Activated gamma-delta T cell (primary cell): ENCODE measurements around the gene PDLIM1.
A peak's percentile ranks its signal among the peaks of the same experiment; 100 is the strongest.
"Not testable (repeated sequence)": the region's sequence is repeated elsewhere in the genome, so short reads cannot be mapped to it uniquely, and the experiment has no call there.

Experiments used
- DNase-seq: peaks from one replicate; lab custom pipeline; 2025; lab: John Stamatoyannopoulos, UW

The PDLIM1 gene

DNA sequence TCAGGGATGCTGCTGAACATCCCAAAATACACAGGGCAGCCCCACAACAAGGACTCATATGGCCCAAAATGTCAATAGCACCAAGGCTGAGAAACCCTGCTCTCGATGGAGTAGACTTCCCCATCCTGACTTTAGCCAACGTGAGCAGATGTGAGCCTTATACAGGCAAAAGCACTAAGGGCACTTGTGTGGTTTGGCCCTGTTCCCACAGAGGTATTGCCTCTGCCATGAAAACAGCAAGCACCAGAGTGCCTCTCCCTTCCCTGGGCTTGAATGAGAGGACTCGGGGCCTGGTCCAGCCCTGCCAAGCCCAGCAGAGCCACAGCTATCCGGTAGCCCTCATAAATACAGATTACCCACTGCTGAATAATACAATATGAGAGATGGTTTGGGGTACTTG, 49.3 kb downstream of the PDLIM1 start:
- no peak for DNase-seq

DNA sequence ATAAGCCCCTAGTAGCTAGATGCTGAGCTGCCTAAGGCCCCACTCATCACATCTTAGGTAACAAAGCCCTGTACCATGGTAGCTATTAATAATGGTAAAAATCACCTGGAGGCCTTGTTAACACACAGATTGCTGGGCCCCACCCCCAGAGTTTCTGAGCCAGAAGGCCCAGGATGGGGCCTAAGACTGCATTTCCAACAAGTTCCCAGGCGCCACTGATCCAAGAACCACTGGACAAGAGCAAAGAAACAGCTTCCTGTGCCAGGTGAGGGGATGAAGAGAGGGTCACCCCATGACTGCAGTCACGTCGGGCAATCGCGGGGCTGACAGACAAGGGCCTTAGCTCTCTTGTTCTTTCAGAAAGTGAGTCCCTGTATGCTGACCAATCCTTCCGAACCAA, 50.0 kb downstream of the PDLIM1 start:
- no peak for DNase-seq

DNA sequence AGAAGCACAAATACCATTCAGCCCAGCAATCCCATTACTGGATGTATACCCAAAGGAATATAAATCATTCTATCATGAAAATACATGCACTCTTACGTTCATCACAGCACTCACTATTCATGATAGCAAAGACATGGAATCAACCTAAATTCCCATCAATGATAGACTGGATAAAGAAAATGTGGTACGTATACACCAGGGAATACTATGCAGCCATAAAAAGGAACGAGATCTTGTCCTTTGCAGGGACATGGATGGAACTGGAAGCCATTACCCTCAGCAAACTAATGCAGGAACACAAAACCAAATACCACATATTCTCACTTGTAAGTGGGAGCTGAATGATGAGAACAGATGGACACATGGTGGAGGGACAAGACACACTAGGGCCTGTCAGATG, 50.7 kb downstream of the PDLIM1 start:
- DNase-seq, result not testable (repeated sequence)

DNA sequence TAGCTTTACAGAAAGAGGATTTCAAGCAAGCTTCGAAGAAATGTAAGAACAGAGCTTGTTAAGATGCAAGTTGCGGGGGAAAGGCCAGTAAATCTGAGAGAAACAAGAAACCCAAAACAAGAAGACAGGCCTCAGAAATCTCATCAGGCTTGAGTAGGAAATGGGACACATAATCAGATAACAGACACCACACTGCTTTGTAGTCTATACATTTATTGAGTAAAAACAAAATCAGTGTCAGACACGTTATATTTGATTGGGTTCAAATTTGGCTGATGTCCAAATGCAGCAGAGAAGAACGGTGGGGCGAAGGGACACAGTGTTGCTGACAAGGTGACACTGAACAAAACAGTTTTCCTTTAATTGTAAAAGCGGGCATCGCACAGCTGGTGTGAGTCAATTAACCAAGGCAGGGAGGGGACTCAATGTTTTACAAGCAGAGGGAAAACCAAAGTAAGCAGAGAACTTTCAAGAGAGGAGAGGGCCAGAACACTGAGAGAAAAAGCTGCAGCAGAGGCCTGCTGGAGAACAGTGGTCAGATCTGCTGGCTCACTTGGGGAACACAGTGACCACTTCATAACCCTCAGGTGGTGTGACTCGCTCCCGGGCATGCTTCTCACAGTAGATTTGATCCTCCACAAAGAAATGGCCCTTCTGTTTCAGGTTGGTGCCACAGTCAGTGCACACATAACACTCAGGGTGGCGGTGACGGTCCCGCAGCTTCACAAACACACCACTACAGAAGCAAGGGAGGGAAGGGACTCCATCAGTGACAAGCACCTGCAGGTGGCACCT, 53.2 kb downstream of the PDLIM1 start:
- no peak for DNase-seq

DNA sequence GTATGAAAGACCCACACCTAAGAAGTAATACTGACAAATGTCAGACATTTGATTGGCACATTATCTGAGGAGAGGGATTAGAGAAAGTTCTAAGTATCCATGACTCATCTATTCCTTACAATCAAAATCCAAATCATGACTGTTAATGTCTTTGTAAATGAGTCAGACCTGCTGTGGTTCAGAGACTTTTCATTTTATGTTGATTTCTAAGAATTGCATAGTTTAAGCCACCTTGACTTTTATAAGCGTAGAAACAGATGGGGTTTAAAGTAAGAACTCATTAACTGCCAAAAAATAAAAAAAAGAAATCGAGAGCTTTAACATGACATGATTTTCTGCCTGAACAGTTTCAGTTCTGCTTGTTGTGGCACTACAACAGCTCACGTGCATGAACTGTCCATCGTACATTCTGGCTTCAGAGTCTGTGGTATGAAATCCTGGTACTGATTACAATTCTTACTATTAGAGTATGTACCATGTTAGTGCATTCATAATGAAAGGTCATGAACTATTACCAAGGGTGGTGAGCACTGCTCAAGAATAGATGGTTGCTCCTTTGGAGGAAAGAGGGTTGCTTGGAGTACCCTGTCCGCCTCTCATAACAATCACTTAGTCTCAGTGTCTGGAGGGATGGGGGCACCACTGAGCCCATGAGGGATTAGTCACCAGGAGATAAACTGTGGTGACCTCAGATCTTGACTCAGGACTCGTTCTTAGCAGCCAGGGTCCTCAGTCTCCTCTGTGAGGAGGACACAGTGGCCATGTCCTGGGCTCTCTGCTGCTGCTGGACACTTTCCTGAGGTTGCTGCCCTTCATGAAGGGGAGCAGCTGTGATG, 54.5 kb downstream of the PDLIM1 start:
- DNase-seq, result no peak

DNA sequence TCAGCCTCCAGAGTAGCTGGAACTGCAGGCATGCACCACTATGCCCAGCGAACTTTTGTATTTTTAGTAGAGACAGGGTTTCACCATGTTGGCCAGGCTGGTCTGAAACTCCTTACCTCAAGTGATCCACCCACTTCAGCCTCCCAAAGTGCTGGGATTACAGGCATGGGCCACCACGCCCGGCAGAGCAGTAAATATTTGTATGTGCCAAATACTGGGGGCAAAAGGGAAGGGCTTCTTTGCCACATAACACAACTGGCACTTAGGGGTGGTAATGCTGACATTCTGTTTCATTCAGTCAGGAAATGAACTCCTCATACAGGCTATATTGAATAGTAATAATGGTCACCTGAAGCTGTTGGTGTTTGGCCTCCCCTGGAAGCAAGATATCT, 55.1 kb downstream of the PDLIM1 start:
- DNase-seq, result no peak

DNA sequence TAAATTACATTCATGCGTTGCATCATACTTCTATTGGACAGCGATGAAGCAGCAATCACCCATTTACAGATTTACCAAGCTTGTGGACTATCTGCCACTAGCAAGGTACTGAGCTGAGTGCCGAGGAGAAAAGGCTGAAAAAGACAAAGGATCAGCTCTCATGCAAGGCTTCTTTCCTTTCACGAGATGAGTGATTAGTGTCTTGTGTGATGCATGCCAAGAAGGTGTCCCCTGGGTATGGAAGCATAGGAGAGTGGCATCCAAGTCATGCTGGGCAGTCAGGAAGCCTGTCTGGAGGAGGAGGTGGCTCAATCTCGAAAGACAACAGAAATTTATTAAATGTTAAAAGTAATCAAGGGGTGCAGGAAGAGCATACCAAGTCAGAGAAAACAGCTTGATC, 55.9 kb downstream of the PDLIM1 start:
- no peak for DNase-seq

DNA sequence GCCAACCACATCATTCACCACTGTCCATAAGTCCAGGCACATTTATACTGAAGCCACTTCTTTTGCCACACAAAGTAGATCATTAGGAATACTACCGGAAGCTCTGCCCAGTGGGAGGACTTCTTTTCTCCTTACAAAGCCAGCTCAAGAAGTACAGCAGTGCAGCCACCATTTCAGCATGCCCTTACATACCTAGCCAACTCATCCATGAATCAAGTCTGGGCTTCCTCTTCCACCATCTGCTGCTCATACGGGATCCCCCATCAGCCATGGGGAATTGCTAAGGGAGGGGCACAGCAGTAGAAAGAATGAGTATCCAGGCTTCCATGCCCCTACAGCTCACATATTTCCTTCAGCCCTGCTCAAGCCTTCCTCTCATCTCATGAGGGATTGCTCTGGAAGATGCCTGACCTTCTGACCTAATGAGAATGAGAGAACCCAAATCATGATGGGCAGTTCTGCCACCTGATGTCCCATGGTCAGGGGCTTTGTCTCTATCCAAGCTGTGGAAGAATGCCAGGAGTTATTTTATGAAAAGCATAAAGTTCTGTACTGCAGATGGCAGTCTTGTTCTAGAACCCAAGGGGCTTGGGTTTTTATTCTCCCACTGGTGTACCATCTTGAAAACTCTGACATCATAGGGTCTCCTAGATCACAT, 57.3 kb downstream of the PDLIM1 start:
- no peak for DNase-seq

DNA sequence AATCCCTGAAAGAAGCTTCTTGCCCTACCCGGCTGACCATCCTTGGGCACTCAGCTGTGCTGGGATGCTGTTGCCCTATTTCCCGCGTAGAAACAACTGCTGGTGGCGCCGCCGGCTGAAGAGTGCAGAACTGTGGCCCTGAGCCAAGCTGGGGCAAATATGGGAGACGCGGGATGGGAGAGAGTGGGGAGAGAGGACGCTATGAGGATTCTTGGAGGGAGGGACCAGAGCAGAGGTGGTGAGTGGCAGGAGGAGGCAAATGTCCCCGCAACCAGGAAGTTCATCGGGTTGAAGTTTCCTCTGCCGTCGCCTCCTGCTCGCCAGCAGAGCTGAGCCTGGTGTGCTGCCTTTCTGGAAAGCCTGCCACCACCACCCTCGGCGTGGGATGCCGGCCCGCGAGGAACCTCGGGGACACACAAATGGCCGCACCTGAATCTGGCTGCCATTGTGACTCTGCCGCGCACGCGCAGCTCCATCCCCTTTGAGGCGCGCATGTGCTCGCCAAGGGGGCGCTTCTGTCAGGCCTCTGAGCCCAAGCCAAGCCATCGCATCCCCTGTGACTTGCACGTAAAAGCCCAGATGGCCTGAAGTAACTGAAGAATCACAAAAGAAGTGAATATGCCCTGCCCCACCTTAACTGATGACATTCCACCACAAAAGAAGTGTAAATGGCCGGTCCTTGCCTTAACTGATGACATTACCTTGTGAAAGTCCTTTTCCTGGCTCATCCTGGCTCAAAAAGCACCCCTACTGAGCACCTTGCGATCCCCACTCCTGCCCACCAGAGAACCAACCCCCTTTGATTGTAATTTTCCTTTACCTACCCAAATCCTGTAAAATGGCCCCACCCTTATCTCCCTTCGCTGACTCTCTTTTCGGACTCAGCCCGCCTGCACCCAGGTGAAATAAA, 59.9 kb downstream of the PDLIM1 start:
- DNase-seq, result peak; percentile 20

DNA sequence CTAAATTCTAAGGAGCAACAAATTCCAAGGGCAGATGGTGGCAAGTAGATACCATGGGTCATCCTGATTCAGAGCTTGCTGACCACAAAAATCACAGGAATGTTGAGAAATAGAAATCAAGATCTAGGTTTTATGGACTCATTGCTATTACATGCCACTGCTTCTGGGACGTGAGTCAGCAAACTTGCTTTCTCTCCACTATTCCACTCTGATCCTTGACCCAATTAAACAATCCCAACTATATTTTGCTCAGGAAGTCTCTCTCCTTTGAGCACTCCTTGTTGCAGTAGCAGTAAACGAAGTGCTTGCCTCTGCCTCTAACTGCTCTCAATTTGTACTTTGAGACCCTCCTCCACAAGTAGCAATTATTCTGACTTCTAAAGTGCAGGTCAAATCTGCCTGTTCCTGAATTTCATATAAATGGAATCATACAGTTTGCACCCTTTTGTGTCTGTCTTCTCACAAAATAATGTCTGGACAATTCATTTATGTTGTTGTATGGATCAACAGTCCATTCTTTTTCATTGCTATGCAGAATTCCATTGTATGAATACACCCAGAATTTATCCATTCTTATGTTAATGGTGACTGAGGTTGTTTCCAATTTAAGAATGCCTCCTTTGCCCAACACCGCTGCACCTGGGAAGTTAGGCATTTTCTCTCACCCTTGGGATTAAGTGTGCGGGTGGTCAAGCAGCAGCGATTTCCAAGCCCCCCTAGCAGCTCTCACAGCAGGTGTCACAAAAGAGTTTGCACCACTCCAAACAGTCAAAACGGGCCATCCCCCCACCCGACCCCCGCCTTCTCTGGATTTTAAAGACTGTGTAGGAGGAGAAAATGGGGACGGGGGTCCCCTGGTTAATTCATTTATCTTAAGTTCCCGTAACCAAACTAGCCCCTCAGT, 60.8 kb downstream of the PDLIM1 start:
- no peak for DNase-seq

DNA sequence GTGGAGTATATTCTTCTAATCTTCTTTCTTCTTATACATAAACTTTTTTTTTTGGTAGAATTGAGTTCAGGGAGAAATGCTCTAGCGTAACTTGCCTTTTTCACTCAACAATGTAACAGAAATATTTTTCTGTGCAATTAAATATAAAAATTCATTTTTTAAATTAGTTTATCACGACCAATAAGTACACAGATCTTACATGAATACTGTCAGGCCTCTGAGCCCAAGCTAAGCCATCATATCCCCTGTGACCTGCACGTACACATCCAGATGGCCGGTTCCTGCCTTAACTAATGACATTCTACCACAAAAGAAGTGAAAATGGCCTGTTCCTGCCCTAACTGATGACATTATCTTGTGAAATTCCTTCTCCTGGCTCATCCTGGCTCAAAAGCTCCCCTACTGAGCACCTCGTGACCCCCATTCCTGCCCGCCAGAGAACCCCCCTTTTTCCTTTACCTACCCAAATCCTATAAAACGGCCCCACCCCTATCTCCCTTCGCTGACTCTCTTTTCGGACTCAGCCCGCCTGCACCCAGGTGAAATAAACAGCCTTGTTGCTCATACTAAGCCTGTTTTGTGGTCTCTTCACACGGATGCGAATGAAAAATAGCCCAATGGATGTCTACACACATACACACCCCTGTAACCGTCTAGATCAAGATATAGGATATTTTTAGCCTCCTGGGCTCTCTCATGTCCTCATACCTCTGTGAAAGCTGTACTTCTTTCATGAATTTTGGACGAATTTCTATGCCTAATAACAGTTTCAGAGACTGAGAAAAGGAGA, 61.7 kb downstream of the PDLIM1 start:
- DNase-seq, result not testable (repeated sequence)

DNA sequence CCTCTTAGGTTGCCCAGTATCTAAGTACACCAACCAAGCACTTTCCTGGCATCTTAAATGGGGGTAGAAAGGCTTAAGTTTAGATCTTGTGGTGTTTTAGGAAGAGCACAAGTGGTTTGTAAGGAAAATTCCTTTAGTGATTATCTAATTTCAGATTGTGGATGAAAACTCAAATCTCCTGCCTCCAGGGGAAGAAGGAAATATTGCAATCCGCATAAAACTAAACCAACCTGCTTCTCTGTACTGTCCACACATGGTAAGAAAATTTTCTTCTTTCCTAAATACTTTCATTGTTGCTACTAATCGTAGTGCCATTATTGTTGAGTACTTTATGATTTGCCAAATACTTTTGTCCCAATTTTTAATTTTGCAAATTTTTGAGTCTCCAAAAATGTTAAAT, 65.7 kb downstream of the PDLIM1 start:
- DNase-seq, result no peak

DNA sequence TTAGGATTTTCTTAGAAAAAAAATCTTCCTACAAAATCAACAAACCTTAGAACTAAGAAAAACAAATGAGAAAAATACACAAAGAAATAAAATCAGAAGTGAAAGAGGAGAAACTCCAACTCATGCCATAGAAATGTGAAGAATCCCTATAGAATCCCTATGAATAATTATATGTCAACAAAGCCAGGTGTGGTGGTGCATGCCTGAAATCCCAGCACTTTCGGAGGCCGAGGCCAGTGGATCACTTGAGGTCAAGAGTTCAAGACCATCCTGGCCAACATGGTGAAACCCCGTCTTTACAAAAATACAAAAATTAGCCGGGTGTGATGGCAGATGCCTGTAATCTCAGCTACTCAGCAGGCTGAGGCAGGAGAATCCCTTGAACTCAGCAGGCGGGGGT, 69.7 kb downstream of the PDLIM1 start:
- no peak for DNase-seq

DNA sequence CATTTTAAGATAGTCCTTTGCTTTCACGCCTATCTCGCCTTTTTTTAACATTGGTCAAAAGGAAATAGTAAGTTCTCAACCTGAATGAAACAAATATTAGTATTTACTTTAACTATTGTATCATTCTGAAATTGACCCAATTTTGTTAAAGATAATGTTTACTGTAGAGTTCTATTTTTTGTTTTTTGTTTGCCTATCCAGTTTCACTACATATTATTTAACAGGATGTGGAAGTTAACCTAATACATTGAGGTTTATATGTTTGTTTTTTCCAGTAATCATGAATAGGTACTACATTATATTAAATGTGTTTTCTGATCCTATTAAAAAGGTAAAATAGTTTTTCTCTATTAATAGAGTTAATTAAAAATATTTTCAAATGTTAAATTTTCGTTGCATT, 70.3 kb downstream of the PDLIM1 start:
- DNase-seq, result no peak

DNA sequence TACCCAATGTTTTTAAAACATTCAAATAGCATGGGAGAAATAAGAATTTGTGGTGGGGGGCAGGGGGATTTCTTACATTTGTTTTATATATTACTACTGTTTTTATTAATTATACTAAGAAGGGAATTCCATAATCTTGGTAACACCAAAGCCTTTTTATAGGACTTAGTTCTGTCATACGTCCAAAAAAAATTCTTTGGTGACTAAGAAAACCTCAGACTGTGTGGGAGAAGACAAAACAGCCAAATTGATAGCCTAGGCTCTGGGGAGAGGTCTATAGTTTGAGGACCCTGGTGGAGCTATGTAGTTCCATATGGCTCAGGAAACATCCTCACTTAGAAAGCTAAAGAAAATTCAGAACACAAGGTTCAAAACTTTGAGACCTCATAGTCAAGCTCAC, 73.3 kb downstream of the PDLIM1 start:
- DNase-seq, result no peak

DNA sequence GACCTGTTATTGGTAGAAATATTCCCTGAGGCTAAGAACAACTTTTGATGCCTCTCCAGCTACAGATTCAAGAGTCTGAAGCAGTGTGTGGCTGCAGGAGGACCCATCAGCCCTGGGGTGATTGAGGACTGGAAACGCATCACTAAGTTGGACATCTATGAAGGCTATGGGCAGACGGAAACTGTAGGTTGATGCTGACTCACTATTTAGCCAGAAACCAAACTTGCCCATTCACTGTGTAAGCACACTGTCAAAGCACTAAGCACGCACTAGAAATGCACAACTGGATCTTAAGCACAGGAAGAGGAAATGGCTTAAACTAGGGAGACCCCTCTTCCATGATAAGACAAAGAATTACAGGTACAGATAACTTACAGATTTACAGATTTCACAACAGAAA, 76.0 kb downstream of the PDLIM1 start:
- no peak for DNase-seq

DNA sequence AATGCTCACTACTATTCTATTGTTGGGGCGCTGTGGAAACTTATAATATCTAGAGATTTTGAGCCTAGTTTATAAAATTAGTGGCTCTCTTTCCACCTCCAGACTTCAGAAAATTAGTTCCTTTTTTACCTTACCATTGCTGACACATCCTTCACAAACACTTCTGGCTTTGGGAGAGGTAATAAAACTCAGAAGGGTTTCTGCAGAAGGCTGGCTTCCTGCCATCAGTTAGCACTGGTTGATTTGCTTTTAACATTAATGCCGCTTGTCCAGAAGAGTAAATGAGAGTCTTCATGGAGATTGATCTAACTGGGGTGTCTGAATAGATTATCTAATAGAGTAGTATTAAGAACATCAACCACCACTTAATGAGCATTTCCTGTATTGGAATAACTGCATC, 76.4 kb downstream of the PDLIM1 start:
- DNase-seq, result no peak

DNA sequence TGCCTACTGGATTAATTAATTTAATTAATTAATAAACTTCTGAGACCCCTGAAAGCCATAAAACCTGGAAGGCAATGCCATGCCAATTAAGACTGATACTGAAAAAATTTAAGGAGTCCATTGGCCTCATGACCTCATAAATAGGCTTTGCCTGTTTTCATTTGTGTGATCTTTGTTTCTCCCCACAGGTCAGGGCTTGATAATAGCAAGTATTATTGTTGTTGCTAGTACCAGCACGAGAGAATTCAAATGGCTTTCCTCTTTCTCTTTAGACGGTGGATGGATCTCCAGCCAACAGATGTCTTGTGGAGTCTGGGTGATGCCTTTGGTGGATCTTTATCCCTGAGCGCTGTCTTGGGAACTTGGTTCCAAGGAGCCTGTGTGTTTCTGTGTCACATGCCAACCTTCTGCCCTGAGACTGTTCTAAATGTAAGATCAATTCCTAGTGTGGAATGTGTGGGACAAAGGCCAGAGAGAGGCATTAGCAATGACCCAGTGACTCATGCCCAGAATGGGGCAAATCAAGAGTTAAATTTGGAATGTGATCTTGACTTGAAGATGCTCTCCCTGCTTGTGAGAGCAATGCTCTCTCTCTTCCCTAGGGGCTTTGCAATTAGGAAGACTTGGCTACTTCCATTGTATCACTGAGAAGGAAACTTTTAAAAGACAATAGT, 79.1 kb downstream of the PDLIM1 start:
- DNase-seq, result no peak

DNA sequence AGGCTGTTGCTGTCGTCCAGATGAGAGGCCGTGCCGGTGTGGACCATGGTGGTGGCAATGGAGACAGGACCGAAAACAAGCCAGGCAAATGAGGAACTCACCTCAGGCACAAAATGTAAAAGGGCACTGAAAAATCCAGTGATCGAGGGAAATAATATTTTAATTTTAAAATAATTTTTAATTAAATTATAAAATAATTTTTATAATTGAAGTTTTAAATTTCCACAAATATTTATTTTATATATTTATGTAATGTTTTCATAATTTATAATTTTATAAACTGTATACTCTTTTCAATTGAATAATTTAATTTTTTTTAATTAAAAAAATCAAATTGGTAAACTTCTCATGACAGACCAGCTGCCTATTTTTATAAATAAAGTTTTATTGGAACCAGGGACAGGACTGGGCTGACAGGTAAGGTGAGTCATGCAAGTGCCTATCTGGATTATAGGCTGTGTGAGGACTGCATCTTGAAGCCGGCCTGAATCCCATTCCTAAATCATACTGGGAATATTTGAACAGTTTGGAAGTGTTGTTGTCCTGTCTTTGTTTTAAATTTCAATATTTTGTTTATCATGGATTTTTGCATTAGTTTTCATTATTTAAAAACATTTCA, 81.2 kb downstream of the PDLIM1 start:
- no peak for DNase-seq
